Measurements from ENCODE around the gene ZSWIM3.

DNA sequence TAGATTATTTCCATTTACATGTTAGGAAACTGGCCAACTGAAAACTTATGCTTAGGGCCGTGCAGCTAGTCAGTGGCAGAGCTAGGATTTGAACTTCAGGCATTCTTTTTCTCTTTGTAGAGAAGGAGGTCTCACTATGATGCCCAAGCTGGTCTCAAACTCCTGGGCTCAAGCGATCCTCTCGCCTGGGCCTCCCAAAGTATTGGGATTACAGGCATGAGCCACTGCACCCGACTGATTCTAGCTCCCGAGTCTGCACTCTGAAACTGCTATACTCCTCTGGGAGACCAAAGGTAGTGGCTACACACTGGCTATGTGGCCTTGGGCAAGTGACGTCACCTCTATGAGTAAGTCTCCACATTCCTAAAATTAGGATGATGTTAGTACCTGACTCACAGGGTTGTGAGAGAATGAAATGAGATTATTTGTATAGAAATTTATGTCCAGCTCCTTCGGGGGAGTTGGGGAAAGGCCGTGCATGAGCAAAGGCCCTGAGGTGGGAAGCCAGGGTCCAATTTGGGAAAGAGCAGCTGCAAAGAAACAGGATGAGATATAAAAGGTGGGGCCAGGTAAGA is 48.2 kb downstream of the ZSWIM3 start:
- TF ChIP-seq, protein P1, sequence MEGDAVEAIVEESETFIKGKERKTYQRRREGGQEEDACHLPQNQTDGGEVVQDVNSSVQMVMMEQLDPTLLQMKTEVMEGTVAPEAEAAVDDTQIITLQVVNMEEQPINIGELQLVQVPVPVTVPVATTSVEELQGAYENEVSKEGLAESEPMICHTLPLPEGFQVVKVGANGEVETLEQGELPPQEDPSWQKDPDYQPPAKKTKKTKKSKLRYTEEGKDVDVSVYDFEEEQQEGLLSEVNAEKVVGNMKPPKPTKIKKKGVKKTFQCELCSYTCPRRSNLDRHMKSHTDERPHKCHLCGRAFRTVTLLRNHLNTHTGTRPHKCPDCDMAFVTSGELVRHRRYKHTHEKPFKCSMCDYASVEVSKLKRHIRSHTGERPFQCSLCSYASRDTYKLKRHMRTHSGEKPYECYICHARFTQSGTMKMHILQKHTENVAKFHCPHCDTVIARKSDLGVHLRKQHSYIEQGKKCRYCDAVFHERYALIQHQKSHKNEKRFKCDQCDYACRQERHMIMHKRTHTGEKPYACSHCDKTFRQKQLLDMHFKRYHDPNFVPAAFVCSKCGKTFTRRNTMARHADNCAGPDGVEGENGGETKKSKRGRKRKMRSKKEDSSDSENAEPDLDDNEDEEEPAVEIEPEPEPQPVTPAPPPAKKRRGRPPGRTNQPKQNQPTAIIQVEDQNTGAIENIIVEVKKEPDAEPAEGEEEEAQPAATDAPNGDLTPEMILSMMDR (IDR thresholded peaks at IDR 0.05; ENCODE audit: low read depth, low read length, missing input control): no peak
- no peak for TF ChIP-seq TAF1 (conservative IDR thresholded peaks at IDR 0.05)
- no peak for TF ChIP-seq JUND (IDR thresholded peaks at IDR 0.05)
- TF ChIP-seq REST (IDR thresholded peaks at IDR 0.05): no peak
- TF ChIP-seq, protein P2, sequence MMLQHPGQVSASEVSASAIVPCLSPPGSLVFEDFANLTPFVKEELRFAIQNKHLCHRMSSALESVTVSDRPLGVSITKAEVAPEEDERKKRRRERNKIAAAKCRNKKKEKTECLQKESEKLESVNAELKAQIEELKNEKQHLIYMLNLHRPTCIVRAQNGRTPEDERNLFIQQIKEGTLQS (IDR thresholded peaks at IDR 0.05): no peak
- TF ChIP-seq FOXA1 (IDR thresholded peaks at IDR 0.05): no peak
- no peak for TF ChIP-seq RXRA (IDR thresholded peaks at IDR 0.05)
- TF ChIP-seq GABPA (IDR thresholded peaks at IDR 0.05 in 1 of 2, conservative IDR thresholded peaks at IDR 0.05 in 1 of 2): no peak
- TF ChIP-seq, protein P3, sequence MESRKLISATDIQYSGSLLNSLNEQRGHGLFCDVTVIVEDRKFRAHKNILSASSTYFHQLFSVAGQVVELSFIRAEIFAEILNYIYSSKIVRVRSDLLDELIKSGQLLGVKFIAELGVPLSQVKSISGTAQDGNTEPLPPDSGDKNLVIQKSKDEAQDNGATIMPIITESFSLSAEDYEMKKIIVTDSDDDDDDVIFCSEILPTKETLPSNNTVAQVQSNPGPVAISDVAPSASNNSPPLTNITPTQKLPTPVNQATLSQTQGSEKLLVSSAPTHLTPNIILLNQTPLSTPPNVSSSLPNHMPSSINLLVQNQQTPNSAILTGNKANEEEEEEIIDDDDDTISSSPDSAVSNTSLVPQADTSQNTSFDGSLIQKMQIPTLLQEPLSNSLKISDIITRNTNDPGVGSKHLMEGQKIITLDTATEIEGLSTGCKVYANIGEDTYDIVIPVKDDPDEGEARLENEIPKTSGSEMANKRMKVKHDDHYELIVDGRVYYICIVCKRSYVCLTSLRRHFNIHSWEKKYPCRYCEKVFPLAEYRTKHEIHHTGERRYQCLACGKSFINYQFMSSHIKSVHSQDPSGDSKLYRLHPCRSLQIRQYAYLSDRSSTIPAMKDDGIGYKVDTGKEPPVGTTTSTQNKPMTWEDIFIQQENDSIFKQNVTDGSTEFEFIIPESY (IDR thresholded peaks at IDR 0.05): no peak
- TF ChIP-seq RAD21 (IDR thresholded peaks at IDR 0.05): no peak

All from liver (tissue), 3 donors.